NOMO-1 treated with DMSO at 0.1 percent for 48 hours (cell line): Measurements from ENCODE around the gene PAEP.

Source experiments
- DNase-seq: peaks from one replicate; lab custom pipeline; 2025; ENCODE audit not compliant: unreplicated experiment; lab: John Stamatoyannopoulos, UW

PAEP gene

GRCh38 chr9:135612981-135613910 lies 51.7 kb downstream of the PAEP start:
- DNase-seq, result no peak

DNA sequence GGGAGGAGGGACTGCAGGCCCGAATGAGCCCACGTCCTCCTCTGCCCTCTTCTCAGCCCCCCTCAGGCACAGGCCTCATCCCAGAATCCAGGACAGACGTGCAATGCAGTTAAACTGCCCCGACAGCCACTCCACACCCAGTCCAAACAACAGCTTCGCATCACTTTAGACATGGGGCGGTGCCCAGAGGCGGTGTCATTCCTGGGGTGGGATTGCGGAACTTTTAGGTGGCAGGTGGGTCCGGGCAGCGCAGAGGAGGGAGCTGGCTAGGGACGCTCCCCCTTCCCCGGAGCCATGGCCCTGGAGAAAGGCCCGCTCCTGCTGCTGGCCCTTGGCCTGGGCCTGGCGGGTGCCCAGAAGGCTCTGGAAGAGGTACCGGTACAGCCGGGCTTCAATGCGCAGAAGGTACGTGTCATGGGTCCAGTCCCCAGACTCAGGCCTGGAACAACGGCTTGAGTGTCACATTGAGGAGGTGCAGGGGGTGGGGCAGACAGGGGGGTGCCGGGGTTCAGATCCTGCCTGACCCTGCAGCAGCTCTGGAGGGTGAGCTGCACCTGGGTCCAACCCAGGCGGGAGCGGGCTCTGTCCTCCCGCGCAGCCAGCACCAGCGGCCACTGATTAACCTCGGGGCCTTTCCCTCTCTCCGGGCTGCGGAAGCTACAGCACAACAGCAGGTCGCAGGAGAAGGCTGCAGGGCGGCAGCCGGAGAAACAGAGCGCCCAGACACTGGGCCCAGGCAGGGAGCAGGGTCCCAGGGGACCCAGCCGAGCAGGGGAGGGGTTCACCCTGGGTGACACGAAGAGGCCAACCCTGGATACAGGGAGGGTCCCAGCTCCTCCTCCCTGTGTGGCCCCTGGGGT lies 52.6 kb downstream of the PAEP start:
- DNase-seq, result no peak

GRCh38 chr9:135614821-135615665 lies 53.5 kb downstream of the PAEP start:
- DNase-seq, result no peak

- DNase-seq, result no peak
Measured at GRCh38 chr9:135615666-135616618, 54.4 kb downstream of the PAEP start.
